SK-N-MC (cell line): ENCODE measurements around the gene PEDS1.

Experiments
- EZH2 ChIP-seq: fragments of 200-600 bp; sonication (generic); IDR thresholded peaks from one replicate; pipeline ENCODE4 v1.6.1; 2017; ENCODE audit warnings: antibody characterized with exemption
- FOXP2 ChIP-seq: optimal IDR thresholded peaks from 2 replicates; pipeline ENCODE3; 2011; ENCODE audit warnings: mild to moderate bottlenecking, moderate library complexity; ENCODE audit not compliant: insufficient read depth; ENCODE audit errors: extremely low read length, control extremely low read depth
- POLR2AphosphoS5 ChIP-seq: IDR thresholded peaks from 2 replicates; pipeline ENCODE4 v1.6.1; 2012; ENCODE audit warnings: mild to moderate bottlenecking, low read depth, low read length, borderline replicate concordance

DNA sequence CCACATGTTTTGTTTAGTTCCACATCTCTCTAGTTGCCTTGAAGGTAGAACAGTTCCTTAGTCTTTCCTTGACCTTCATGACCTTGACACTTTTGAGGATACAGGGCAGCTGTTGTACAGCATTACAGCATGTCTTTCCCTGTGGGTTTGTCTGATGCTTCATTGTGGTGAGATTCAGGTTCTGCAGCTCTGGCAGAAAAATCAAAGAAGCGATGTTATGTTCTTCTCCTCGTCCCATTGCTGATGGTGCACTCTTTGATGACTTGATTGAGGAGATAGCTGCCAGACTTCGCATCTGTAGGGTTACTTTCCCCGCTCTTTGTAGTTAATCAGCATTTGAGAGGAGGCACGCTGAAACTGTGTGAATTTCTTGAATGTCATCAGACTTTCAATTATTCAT is 49.2 kb upstream of the PEDS1 start:
- TF ChIP-seq EZH2 (no peak), POLR2AphosphoS5 (no peak), FOXP2 (no peak)
